Ishikawa (cell line): Measurements from ENCODE around the gene TPM1.

Source experiments
- CEBPB ChIP-seq: IDR thresholded peaks from 2 replicates; pipeline ENCODE4 v1.6.1; 2012
- EGR1 ChIP-seq: IDR thresholded peaks from 2 replicates; pipeline ENCODE4 v1.6.1; 2012
- FOXM1 ChIP-seq: IDR thresholded peaks from 2 replicates; pipeline ENCODE4 v1.6.1; 2012; ENCODE audit warnings: low read depth, borderline replicate concordance
- REST ChIP-seq: IDR thresholded peaks from 2 replicates; pipeline ENCODE4 v1.6.1; 2012; ENCODE audit warnings: low read depth, mild to moderate bottlenecking
- TAF1 ChIP-seq: IDR thresholded peaks from 2 replicates; pipeline ENCODE4 v1.6.1; 2012; ENCODE audit warnings: low read depth, mild to moderate bottlenecking
- TF ChIP-seq, protein P1 (sequence below): IDR thresholded peaks from 2 replicates; pipeline ENCODE4 v1.6.1; 2012

TPM1 gene

GRCh38 chr15:63114465-63114864 is 71.9 kb downstream of the TPM1 start:
- TF ChIP-seq, protein P1, sequence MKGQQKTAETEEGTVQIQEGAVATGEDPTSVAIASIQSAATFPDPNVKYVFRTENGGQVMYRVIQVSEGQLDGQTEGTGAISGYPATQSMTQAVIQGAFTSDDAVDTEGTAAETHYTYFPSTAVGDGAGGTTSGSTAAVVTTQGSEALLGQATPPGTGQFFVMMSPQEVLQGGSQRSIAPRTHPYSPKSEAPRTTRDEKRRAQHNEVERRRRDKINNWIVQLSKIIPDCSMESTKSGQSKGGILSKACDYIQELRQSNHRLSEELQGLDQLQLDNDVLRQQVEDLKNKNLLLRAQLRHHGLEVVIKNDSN: no peak
- TF ChIP-seq TAF1 (no peak), FOXM1 (no peak), REST (no peak), CEBPB (no peak), EGR1 (no peak)
